Neural cell (in vitro differentiated cells): ENCODE results near the gene POLR2C. TPM values are rescaled to one million over a fixed set of nuclear protein-coding genes. Genes with fewer than 3 reads are reported as not detected.

Experiments used
- H2AFZ ChIP-seq: fragments of 200-600, 300-800 bp; sonication (generic), shearing (Covaris generic); 2 replicates; pipeline ENCODE4 v1.6.0; 2014; ENCODE audit warnings: low read depth, mild to moderate bottlenecking, antibody characterized with exemption, low read length, moderate library complexity
- H3F3A ChIP-seq: fragments of 200-600 bp; shearing (Covaris generic); 2 replicates; pipeline ENCODE4 v1.6.1; 2016; ENCODE audit warnings: mild to moderate bottlenecking, moderate library complexity, mixed read lengths, antibody characterized with exemption, low read length; ENCODE audit not compliant: insufficient read depth, poor library complexity, severe bottlenecking
- H3K27ac ChIP-seq: fragments of 200-600, 300-800 bp; sonication (generic), shearing (Covaris generic); 2 replicates; pipeline ENCODE4 v1.5.1; 2014; ENCODE audit warnings: mild to moderate bottlenecking, low read length, moderate library complexity
- H3K27me3 ChIP-seq: fragments of 300-800, 200-600 bp; sonication (generic), shearing (Covaris generic); 2 replicates; pipeline ENCODE4 v1.6.0; 2014; ENCODE audit warnings: mild to moderate bottlenecking, low read depth, low read length, moderate library complexity; ENCODE audit not compliant: insufficient read depth
- H3K36me3 ChIP-seq: fragments of 300-800, 200-600 bp; sonication (generic), shearing (Covaris generic); 2 replicates; pipeline ENCODE4 v1.5.1; 2014; ENCODE audit warnings: mild to moderate bottlenecking, antibody characterized with exemption, low read length, moderate library complexity; ENCODE audit not compliant: insufficient read depth
- H3K4me2 ChIP-seq: fragments of 300-800, 200-600 bp; sonication (generic), shearing (Covaris generic); 2 replicates; pipeline ENCODE4 v1.6.0; 2014; ENCODE audit warnings: mild to moderate bottlenecking, low read length
- H3K4me3 ChIP-seq: fragments of 300-800, 200-600 bp; sonication (generic), shearing (Covaris generic); 2 replicates; pipeline ENCODE4 v1.5.1; 2014; ENCODE audit warnings: mild to moderate bottlenecking, low read length, moderate library complexity
- H3K79me2 ChIP-seq: fragments of 200-600 bp; shearing (Covaris generic); replicated peaks from 2 replicates; pipeline ENCODE4 v1.6.0; 2014; ENCODE audit warnings: mild to moderate bottlenecking, low read length, moderate library complexity; ENCODE audit not compliant: insufficient read depth
- H3K9ac ChIP-seq: fragments of 300-800, 200-600 bp; sonication (generic), shearing (Covaris generic); 2 replicates; pipeline ENCODE4 v1.6.1; 2016; ENCODE audit warnings: mild to moderate bottlenecking, low read length, mixed read lengths
- H3K9me2 ChIP-seq: fragments of 200-600 bp; shearing (Covaris generic); 2 replicates; pipeline ENCODE4 v1.6.1; 2016; ENCODE audit warnings: mild to moderate bottlenecking, low read length, mixed read lengths; ENCODE audit not compliant: insufficient read depth
- H3K9me3 ChIP-seq: fragments of 200-600, 300-800 bp; sonication (generic), shearing (Covaris generic); 2 replicates; pipeline ENCODE4 v1.6.1; 2016; ENCODE audit warnings: mild to moderate bottlenecking, mixed run types, low read length, moderate library complexity, mixed read lengths
- H4K20me1 ChIP-seq: fragments of 200-600 bp; shearing (Covaris generic); 2 replicates; pipeline ENCODE4 v1.6.1; 2016; ENCODE audit warnings: mild to moderate bottlenecking, mixed run types; ENCODE audit not compliant: insufficient read depth
- CTCF ChIP-seq: fragments of 450-650 bp; IDR thresholded peaks from 2 replicates; pipeline ENCODE4 v1.5.1; 2014; ENCODE audit warnings: antibody characterized with exemption, mild to moderate bottlenecking, moderate library complexity; ENCODE audit not compliant: poor library complexity, severe bottlenecking
- EP300 ChIP-seq: fragments of 450-650 bp; conservative IDR thresholded peaks from 2 replicates; pipeline ENCODE4 v1.6.1; 2014; ENCODE audit warnings: antibody characterized with exemption, mild to moderate bottlenecking, moderate library complexity; ENCODE audit not compliant: poor library complexity, severe bottlenecking
- EZH2 ChIP-seq: fragments of 200-600, 300-800 bp; shearing (Covaris generic), sonication (generic); IDR thresholded peaks from 2 replicates; pipeline ENCODE4 v1.6.1; 2014; ENCODE audit warnings: antibody characterized with exemption, low read length, borderline replicate concordance, mild to moderate bottlenecking; ENCODE audit not compliant: insufficient read depth, poor library complexity, severe bottlenecking
- MXI1 ChIP-seq: fragments of 450-650 bp; conservative IDR thresholded peaks from 2 replicates; pipeline ENCODE4 v1.6.1; 2014; ENCODE audit warnings: antibody characterized with exemption, mild to moderate bottlenecking; ENCODE audit not compliant: poor library complexity, severe bottlenecking
- POLR2AphosphoS5 ChIP-seq: IDR thresholded peaks from 2 replicates; pipeline ENCODE4 v1.6.1; 2012
- RAD21 ChIP-seq: fragments of 450-650 bp; conservative IDR thresholded peaks from 2 replicates; pipeline ENCODE4 v1.6.1; 2014; ENCODE audit warnings: antibody characterized with exemption, mild to moderate bottlenecking, moderate library complexity
- SMC3 ChIP-seq: fragments of 450-650 bp; conservative IDR thresholded peaks from 2 replicates; pipeline ENCODE4 v1.6.1; 2014; ENCODE audit warnings: antibody characterized with exemption, mild to moderate bottlenecking, moderate library complexity; ENCODE audit not compliant: poor library complexity
- TAF1 ChIP-seq: IDR thresholded peaks from 2 replicates; pipeline ENCODE4 v1.6.1; 2012; ENCODE audit warnings: low read depth
- polyA minus RNA-seq: library from RNA; depleted of rRNA, polyadenylated mRNA; stranded (reverse); fragments of >200 nt; gene quantifications from 2 replicates; pipeline ENCODE4 v1.2.3, GENCODE V29; 2014
- polyA plus RNA-seq: library from polyadenylated mRNA; depleted of rRNA; stranded (reverse); fragments of >200 nt; gene quantifications from 2 replicates; pipeline ENCODE4 v1.2.3, GENCODE V29; 2014
- TF ChIP-seq, protein P1 (sequence below): IDR thresholded peaks from 2 replicates; pipeline ENCODE4 v1.6.1; 2012; ENCODE audit warnings: borderline replicate concordance

POLR2C gene
- polyA plus RNA-seq (109 and 132 TPM in 2 replicates), polyA minus RNA-seq (64.0 and 65.8 TPM in 2 replicates)

DNA sequence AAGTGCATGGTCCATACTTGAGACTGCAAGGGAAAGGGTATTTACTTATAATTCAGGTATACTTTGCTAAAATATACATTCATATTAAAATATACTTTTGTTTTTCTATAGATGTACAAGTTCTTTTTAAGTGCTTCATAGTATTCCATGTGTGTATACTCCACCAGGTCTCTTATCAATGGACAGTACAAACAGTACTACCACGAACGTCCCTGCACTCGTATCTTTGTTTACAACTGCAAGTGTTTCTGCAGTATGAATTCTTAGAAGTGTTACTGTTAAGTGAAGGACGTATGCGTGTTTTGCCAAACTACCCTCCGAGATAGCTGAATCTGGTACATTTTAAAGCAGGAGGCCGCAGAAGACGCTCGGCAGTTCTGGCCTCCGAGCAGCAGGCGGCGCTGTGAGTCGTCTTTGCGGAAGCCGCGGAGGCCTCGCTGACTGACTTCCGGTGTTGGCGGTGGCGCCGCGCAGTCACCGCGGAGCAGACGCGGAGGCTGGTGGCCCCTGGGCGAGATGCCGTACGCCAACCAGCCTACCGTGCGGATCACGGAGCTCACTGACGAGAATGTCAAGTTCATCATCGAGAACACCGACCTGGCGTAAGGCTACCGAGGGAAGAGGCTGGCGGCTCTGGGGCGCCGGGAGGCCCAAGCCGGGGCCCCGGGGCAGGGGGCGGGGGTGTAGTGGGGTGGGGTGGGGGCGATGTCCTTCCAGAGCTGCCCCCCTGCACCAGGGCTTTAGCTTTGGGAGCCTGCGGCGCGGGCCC lies at the start of gene POLR2C:
TSS of gene POLR2C (plus strand) at position 471 of the 769 bp plus-strand sequence. CDS start at position 517, 46 bp downstream.
- H3K9me3 ChIP-seq = no peaks in the 10 kb centered on the region
- H3K9ac ChIP-seq = peak within 1 kb of the TSS; percentile 73
- no peaks in the 10 kb centered on the region for H4K20me1 ChIP-seq
- peak within 1 kb of the TSS; percentile 94 for H3K4me2 ChIP-seq
- peak within 1 kb of the TSS; percentile 92 for H3K4me3 ChIP-seq
- H2AFZ ChIP-seq = no peak within 1 kb of the TSS
- H3K36me3 ChIP-seq = no peaks in the 10 kb centered on the region
- no peaks in the 10 kb centered on the region for H3F3A ChIP-seq
- no peaks in the 10 kb centered on the region for H3K9me2 ChIP-seq
- H3K79me2 ChIP-seq = peaks cover 15% of the 10 kb centered on the region
- H3K27me3 ChIP-seq = no peaks in the 10 kb centered on the region
- H3K27ac ChIP-seq = peak within 1 kb of the TSS; percentile 66
- TF ChIP-seq RAD21 = peak; percentile 63
- peak; percentile 74 for TF ChIP-seq SMC3
- TF ChIP-seq, protein P1, sequence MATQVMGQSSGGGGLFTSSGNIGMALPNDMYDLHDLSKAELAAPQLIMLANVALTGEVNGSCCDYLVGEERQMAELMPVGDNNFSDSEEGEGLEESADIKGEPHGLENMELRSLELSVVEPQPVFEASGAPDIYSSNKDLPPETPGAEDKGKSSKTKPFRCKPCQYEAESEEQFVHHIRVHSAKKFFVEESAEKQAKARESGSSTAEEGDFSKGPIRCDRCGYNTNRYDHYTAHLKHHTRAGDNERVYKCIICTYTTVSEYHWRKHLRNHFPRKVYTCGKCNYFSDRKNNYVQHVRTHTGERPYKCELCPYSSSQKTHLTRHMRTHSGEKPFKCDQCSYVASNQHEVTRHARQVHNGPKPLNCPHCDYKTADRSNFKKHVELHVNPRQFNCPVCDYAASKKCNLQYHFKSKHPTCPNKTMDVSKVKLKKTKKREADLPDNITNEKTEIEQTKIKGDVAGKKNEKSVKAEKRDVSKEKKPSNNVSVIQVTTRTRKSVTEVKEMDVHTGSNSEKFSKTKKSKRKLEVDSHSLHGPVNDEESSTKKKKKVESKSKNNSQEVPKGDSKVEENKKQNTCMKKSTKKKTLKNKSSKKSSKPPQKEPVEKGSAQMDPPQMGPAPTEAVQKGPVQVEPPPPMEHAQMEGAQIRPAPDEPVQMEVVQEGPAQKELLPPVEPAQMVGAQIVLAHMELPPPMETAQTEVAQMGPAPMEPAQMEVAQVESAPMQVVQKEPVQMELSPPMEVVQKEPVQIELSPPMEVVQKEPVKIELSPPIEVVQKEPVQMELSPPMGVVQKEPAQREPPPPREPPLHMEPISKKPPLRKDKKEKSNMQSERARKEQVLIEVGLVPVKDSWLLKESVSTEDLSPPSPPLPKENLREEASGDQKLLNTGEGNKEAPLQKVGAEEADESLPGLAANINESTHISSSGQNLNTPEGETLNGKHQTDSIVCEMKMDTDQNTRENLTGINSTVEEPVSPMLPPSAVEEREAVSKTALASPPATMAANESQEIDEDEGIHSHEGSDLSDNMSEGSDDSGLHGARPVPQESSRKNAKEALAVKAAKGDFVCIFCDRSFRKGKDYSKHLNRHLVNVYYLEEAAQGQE = peak; percentile 57
- peak; percentile 35 for TF ChIP-seq EP300
- TF ChIP-seq POLR2AphosphoS5 = peak; percentile 100
- no peak for TF ChIP-seq EZH2
- TF ChIP-seq TAF1 = peak; percentile 80
- TF ChIP-seq MXI1 = peak; percentile 81
- TF ChIP-seq CTCF = peak; percentile 98

DNA sequence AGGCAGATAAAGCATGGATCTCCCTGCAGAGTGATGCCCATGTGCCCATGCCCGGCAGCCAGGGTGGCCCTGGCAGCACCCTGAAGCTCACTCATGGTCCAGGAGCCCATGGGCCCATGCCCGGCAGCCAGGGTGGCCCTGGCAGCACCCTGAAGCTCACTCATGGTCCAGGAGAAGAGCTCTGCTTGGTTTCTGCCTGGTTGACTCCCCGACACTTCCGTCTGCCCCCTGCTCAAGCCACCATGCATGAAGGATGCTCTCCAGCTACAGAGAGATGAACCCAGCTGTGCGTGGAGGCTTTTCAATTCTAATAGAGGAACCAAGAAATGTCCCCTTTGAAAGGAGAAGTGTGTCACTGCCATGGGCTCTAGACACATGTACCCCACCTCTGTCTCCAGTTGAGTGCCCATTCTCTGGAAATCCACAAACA lies 49.2 kb upstream of the POLR2C start:
- H3K4me3 ChIP-seq = no peak overlapping the region

More for the DNA sequence above, 49.2 kb upstream of the POLR2C start:
- Histone ChIP-seq H3K27ac (no peak overlapping the region), H3K36me3 (no peaks in the 10 kb centered on the region), H3K4me2 (no peak overlapping the region), H2AFZ (no peak overlapping the region), H3K27me3 (no peaks in the 10 kb centered on the region), H3F3A (no peaks in the 10 kb centered on the region), H3K79me2 (no peaks in the 10 kb centered on the region), H3K9ac (no peak overlapping the region), H3K9me2 (no peaks in the 10 kb centered on the region), H4K20me1 (no peaks in the 10 kb centered on the region), H3K9me3 (no peaks in the 10 kb centered on the region)
- TF ChIP-seq EP300 = no peak
- TF ChIP-seq, protein P1 = no peak
- no peak for TF ChIP-seq MXI1
- TF ChIP-seq POLR2AphosphoS5 = no peak
- TF ChIP-seq TAF1 = no peak
- no peak for TF ChIP-seq EZH2
- no peak for TF ChIP-seq CTCF
- no peak for TF ChIP-seq SMC3
- TF ChIP-seq RAD21 = no peak
